Measurements from ENCODE around the gene SLC6A3.

The SLC6A3 gene

GRCh38 chr5:1344975-1345838 is 100.0 kb downstream of the SLC6A3 start, which contains the start of gene CLPTM1L:
CLPTM1L (minus strand) TSS chr5:1345099; CDS start chr5:1344841, 258 bp downstream.
- in situ Hi-C loops (cut with MboI; ENCODE audit: low sequenced_read_pairs, unreplicated experiment): no loop called here
- no peak for TF ChIP-seq CTCF (IDR thresholded peaks at IDR 0.05; ENCODE audit: borderline replicate concordance, control extremely low read depth, extremely low read depth, insufficient read depth, missing control alignments)
- peak; percentile 99 for DNase-seq (ENCODE audit: low spot score)

- TF ChIP-seq CTCF (IDR thresholded peaks at IDR 0.05; ENCODE audit: borderline replicate concordance, control extremely low read depth, extremely low read depth, insufficient read depth, missing control alignments): no peak
- DNase-seq (ENCODE audit: low spot score): no peak
- in situ Hi-C loops (cut with MboI; ENCODE audit: low sequenced_read_pairs, unreplicated experiment): no loop called here
These were observed 101.0 kb downstream of the SLC6A3 start for GRCh38 chr5:1343931-1344901.

GRCh38 chr5:1343315-1343751 is 101.9 kb downstream of the SLC6A3 start:
- DNase-seq (ENCODE audit: low spot score): no peak
- in situ Hi-C loops (cut with MboI; ENCODE audit: low sequenced_read_pairs, unreplicated experiment): no loop called here
- TF ChIP-seq CTCF (IDR thresholded peaks at IDR 0.05; ENCODE audit: borderline replicate concordance, control extremely low read depth, extremely low read depth, insufficient read depth, missing control alignments): no peak
